Measurements from ENCODE around the gene GRIK2.

DNA sequence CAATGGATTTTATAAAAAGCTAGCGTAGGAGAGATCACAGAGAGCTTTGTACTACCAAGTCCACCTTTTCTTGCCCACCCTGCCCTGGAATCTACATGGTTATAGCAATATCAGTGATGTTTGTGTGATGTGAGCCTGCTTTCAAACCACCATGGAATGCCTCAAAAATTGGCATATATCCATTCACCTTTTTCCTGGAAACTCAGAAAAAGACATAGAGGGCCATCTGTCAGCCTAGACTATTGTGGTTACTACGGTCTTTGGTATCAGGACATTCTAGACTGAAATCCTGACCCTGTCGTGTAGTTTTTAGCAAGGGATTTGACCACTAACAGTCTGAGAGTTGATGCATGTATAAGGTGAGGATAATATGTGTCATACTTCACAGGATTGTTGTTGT lies 239.6 kb downstream of the GRIK2 start:
- TF ChIP-seq, protein P1, sequence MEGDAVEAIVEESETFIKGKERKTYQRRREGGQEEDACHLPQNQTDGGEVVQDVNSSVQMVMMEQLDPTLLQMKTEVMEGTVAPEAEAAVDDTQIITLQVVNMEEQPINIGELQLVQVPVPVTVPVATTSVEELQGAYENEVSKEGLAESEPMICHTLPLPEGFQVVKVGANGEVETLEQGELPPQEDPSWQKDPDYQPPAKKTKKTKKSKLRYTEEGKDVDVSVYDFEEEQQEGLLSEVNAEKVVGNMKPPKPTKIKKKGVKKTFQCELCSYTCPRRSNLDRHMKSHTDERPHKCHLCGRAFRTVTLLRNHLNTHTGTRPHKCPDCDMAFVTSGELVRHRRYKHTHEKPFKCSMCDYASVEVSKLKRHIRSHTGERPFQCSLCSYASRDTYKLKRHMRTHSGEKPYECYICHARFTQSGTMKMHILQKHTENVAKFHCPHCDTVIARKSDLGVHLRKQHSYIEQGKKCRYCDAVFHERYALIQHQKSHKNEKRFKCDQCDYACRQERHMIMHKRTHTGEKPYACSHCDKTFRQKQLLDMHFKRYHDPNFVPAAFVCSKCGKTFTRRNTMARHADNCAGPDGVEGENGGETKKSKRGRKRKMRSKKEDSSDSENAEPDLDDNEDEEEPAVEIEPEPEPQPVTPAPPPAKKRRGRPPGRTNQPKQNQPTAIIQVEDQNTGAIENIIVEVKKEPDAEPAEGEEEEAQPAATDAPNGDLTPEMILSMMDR (conservative IDR thresholded peaks at IDR 0.05 in 1 of 2, IDR thresholded peaks at IDR 0.05 in 1 of 2; ENCODE audit: extremely low read depth in 1 of 2, insufficient read depth in 1 of 2, low read depth in 1 of 2, low read length in 2 of 2) = no peak
- TF ChIP-seq EZH2 (IDR thresholded peaks at IDR 0.05; ENCODE audit: borderline replicate concordance, low read length) = no peak

All from mammary epithelial cell (primary cell).